ENCODE data around the gene AREG.

Gene AREG

DNA sequence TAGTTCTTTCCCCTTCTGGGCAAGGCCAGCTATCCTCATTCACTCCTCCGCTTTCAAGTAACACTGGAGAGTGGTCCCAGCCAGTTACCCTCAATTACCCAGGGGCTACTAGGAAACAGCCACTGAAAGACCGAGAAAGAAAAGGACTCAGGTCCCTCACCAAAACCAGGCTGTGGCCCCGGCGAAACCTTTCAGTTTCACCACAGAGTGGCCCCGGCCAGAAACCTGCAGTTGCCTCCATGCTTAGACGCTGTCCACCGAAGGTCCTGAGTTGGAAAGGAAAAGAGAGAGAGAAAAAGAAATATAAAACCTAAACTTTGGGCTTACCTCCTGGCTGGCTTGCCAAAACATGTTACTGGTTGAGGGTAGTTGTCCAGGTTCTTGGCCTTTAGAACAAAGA is 5.0 kb upstream of the AREG start:
- TF ChIP-seq, protein P1, sequence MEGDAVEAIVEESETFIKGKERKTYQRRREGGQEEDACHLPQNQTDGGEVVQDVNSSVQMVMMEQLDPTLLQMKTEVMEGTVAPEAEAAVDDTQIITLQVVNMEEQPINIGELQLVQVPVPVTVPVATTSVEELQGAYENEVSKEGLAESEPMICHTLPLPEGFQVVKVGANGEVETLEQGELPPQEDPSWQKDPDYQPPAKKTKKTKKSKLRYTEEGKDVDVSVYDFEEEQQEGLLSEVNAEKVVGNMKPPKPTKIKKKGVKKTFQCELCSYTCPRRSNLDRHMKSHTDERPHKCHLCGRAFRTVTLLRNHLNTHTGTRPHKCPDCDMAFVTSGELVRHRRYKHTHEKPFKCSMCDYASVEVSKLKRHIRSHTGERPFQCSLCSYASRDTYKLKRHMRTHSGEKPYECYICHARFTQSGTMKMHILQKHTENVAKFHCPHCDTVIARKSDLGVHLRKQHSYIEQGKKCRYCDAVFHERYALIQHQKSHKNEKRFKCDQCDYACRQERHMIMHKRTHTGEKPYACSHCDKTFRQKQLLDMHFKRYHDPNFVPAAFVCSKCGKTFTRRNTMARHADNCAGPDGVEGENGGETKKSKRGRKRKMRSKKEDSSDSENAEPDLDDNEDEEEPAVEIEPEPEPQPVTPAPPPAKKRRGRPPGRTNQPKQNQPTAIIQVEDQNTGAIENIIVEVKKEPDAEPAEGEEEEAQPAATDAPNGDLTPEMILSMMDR (IDR thresholded peaks at IDR 0.05; ENCODE audit: insufficient read depth, low read depth, low read length, missing control alignments): no peak
- no peak for DNase-seq (ENCODE audit: low read depth)
- H3K4me3 ChIP-seq (ENCODE audit: low read depth, low read length): no peak overlapping the region

DNA sequence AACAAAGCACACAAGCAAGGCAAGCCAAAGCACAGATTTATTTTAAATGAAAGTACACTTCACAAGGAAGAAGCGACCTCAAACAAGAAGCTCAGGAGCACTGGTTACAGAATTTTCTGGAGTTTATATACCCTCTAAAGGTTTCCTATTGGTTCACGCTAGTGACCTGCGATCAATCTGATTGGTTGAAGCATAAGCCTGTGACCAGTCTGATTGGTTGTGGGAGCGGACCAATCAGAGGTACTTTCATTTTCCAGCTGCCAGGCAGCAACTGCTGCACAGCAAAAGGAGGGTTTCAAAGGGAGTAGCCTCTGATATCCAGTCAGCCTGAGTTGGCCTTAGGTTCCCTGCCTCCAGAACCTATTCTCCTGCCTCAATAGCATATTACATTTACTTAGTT is 4.6 kb upstream of the AREG start:
- TF ChIP-seq, protein P1 (IDR thresholded peaks at IDR 0.05; ENCODE audit: insufficient read depth, low read depth, low read length, missing control alignments): no peak
- no peak overlapping the region for H3K4me3 ChIP-seq (ENCODE audit: low read depth, low read length)
- peak; percentile 6 for DNase-seq (ENCODE audit: low read depth)

DNA sequence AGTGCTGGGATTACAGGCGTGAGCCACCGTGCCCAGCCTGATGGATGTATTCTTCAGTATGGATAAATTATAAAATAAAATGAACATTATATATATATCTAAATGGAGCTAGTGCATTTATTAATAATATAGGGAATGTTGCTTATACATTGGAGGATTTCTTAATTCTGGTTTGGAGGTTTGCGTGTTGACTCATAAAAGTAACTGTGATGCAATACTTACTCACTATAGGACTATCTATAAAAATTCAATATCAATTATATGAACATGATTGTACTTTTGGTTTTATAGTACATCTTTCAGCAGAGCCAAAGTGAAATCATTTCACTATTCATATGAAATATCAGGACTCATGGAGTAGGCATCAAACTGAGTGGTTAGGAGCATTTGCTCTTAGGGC is 3.2 kb upstream of the AREG start:
- no peak for DNase-seq (ENCODE audit: low read depth)
- TF ChIP-seq, protein P1 (IDR thresholded peaks at IDR 0.05; ENCODE audit: insufficient read depth, low read depth, low read length, missing control alignments): no peak
- H3K4me3 ChIP-seq (ENCODE audit: low read depth, low read length): no peak overlapping the region

DNA sequence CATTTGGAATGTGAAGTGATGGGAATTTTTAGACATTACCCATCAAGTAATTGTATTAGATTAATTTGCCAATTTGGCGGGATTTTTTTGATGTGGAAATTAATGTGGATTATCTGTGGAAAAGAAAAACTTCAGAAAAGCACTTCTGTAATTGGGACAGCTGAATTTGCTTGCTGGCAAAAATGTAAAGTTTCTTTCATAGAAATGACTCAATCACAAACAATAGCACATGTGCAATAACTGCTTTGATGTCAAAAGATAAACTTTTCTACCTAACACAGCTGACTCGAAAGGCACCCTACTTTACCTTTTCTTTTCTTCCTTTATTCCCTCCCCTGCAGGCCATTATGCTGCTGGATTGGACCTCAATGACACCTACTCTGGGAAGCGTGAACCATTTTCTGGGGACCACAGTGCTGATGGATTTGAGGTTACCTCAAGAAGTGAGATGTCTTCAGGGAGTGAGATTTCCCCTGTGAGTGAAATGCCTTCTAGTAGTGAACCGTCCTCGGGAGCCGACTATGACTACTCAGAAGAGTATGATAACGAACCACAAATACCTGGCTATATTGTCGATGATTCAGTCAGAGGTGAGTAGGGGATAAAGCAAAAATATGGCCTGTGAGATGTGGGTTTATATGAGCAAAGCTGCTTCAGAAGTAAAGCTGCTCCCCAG is 1.4 kb downstream of the AREG start:
- H3K4me3 ChIP-seq (ENCODE audit: low read depth, low read length): no peak overlapping the region
- TF ChIP-seq, protein P1 (IDR thresholded peaks at IDR 0.05; ENCODE audit: insufficient read depth, low read depth, low read length, missing control alignments): no peak
- no peak for DNase-seq (ENCODE audit: low read depth)

DNA sequence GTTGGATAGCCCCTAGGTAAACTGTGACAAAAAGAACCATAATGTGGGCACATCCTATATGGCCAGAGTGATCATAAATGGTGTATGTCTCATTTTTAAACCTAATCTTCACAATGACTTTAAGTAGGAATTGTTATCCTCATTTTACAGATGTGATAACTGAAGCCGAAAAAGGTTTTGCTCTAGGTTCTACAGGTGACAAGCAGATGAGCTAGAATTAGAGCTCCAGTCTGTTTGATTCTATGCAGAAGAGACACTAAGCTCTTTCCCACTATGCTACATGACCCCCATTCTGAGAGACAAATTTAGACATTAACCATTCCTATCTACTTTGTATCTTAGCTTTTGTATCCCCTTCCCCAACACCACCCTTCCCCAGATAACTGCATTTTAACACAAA is 2.0 kb downstream of the AREG start:
- no peak for DNase-seq (ENCODE audit: low read depth)
- TF ChIP-seq, protein P1 (IDR thresholded peaks at IDR 0.05; ENCODE audit: insufficient read depth, low read depth, low read length, missing control alignments): no peak
- H3K4me3 ChIP-seq (ENCODE audit: low read depth, low read length): no peak overlapping the region

DNA sequence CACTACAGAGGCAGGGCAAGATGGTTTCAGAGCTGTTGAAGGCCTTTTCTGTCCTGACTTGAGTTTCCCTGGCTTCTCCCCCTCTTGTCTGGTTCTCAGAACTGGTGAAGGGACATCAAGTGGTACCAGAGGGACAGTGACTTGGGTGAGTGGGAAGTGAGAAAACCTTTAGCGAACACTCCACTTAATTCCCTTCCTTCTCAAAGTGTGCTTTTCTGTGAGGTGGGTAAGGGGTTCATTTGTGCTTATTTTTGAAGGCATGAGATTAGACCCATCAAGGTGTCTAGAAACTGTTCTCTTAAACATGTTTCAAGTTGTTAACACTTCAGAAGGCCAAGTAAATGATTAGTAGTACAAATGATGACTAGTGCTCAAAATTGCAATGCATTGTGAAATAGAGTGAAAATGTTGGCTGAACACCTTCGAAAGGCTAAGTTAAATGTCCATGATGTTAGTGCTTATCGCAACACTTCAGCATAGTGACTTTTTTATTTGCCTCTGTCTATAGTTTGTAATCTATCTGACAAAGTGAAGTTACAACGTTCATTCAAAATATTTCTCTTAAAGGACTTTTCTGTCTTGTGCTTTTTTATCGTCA is 2.8 kb downstream of the AREG start:
- no peak for DNase-seq (ENCODE audit: low read depth)
- no peak overlapping the region for H3K4me3 ChIP-seq (ENCODE audit: low read depth, low read length)
- TF ChIP-seq, protein P1 (IDR thresholded peaks at IDR 0.05; ENCODE audit: insufficient read depth, low read depth, low read length, missing control alignments): no peak
